ENCODE data around the gene ZMYND12.
A peak's percentile ranks its signal among the peaks of the same experiment; 100 is the strongest.
"Not testable (repeated sequence)": the region's sequence is repeated elsewhere in the genome, so short reads cannot be mapped to it uniquely, and the experiment has no call there.

Gene ZMYND12, protein sequence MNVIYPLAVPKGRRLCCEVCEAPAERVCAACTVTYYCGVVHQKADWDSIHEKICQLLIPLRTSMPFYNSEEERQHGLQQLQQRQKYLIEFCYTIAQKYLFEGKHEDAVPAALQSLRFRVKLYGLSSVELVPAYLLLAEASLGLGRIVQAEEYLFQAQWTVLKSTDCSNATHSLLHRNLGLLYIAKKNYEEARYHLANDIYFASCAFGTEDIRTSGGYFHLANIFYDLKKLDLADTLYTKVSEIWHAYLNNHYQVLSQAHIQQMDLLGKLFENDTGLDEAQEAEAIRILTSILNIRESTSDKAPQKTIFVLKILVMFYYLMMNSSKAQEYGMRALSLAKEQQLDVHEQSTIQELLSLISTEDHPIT
- total RNA-seq: 0.71 to 2.9 (median 1.8) reads per million in 17 experiments

DNA sequence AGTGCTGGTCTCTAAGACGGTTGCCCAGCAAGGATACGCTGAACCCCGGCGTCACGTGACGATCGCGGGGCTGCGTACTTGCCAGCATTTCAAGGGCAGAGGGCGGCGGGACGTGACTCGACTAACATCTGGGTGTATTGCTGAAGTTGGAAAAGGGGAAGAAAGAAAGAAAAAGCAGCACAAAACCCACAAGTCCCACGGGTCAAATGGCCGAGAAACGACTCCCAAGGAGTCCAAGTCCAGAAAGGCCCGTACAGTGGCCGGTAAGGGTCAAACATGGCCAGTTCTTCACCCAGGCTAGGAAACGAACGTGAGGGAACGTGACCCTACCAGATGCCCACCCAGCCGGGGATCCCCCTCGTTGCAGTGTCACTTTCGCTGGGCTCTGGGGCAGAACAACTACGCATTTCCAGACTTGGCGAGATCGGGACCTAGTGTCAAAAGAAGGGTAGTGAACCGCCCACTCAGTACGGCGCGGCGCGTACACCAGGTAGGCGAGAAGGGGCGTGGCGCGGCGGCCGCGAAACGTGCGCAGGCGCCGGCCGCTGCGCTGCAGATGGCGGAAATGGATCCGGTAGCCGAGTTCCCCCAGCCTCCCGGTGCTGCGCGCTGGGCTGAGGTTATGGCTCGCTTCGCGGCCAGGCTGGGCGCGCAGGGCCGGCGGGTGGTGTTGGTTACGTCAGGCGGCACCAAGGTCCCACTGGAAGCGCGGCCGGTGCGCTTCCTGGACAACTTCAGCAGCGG, at the start of gene ZMYND12, which contains the start of gene PPCS:
TSS of gene ZMYND12 (minus strand) at position 13 of the 744 bp plus-strand sequence. CDS start 25 bp downstream, outside the sequence.
TSS of gene PPCS (plus strand) at position 534 of the 744 bp plus-strand sequence. CDS start at position 557, 23 bp downstream.
- peak; percentile 93 to 96 (median 95) for DNase-seq

DNA sequence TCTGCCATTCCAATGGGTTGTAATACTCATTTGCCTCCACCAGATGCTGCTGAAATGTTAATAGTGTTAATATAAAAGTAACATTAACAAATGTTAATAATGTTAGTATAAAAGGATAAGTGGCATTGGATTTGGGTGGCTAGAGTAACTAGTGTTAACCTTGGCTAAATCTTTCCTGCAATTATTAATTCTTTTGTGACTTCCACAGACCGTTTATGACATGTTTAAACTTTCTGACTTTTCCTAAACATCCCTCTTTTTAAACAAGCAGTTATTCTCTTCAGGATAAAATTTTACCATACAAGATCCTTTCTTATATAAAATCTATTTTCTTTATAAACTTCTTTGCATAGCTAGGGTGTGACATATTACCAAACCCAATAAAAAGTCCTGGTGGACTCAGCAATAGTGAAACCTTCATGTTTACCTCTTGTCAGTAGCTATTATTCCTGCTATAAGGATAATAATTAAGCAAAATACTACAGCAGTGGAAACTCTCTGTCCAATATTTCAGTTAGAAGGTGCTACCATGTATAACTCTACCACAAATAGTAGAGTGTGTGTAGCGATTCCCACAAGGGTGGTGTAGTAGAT, 48.8 kb upstream of the ZMYND12 start:
- DNase-seq: no peak

DNA sequence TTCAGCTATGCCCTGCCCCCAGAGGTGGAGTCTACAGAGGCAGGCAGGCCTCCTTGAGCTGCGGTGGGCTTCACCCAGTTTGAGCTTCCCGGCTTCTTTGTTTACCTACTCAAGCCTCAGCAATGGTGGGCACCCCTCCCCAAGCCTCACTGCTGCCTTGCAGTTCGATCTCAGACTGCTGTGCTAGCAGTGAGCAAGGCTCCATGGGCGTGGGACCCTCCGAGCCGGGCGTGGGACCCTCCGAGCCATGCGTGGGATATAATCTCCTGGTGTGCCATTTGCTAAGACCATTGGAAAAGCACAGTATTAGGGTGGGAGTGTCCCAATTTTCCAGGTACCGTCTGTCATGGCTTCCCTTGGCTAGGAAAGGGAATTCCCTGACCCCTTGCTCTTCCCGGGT, 46.2 kb upstream of the ZMYND12 start:
- not testable (repeated sequence) for DNase-seq

DNA sequence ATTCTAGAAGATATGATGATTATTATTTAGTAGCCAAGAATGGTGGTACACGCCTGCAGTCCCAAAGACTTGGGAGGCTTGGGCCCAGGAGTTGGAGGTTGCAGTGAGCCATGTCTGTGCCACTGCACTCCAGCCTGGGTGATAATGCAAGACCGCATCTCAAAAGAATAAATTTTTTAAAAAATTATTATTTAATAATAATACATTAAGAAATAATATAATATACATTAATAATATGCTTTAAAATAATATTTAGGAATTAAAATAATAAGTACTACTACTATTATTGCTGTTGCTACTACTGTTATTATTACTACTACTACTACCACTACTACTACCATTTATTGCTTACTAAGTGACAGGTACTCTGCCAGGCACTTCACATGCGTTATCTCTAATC, 34.4 kb upstream of the ZMYND12 start:
- no peak for DNase-seq

DNA sequence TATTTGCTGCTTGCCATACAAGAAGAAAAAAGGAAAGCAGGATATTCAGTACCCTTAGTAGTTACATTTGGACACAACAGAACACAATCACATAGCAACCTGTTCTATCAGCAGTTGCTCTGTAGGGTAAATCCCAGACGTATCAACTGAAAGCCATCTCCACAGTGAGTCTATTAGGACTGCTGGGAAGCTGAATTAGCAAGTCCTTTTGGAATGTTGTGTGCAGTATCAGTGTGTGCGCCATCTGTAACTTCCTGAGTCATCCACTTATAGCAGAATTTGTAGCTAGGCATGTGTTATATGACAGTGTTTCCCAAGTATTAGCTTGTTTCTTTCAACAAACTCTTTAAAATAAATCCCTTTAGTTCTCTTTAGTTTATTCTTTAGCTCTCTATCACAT, 28.6 kb upstream of the ZMYND12 start:
- DNase-seq: no peak

DNA sequence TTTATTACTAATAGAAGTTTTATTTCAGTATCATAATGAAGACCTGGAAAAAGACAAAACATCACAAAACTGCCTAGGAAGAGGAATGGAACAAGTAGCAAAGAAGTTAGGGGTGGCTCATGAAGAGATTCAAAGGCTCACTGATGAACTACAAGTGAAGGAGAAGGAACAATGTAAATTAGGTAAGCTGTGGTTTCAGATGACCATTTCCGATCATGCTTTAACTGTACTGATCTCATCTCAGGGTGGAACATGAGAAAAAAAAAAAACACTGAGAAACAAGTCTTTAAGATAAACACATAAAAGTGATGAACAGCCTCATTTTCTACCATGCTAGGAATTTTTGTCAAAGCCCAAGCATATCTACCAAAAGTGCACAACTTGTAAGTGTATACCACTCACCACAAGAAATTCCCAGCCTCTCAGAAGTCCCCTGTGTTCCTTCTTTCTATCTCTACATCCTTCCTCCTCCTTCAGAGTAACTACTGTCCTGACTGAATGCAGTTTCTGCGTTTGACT, 26.9 kb upstream of the ZMYND12 start:
- DNase-seq: no peak

DNA sequence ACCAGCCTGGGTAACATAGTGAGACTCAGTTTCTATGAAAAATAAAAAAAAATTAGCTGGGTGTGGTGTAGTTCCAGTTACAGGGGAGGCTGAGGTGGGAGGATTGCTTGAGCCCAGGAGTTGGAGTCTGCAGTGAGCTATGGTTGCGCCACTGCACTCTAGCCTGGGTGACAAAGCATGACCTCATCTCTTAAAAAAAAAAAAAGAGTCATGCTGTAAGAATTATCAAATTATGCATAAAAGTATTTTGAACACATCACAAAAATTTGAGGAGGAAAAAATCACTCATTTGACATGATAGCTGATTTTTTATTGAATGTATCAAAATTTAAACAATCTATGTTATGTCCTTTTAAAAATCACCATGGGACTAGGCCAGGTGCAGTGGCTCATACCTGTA, 25.1 kb upstream of the ZMYND12 start:
- DNase-seq: peak in 1 of 4 experiments; percentile 23

DNA sequence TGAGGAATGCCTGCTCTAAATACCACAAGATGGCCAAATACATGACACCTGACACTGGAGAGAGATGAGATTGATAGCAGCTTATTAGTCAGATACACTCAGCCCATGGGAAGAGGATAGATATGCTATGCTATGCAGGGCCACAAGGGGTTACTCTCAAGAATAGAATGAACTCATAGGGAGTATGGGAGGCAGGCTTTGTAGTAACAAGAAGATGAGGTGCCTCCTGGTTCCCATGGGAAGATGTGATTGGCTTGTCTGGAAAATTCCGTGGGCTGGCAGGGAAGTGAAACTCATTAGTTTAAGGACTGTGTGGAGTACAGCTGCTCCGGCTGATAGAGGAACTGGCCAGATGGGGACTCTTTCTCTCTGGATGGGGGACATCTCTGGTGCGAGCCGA, 23.8 kb upstream of the ZMYND12 start:
- peak; percentile 67 to 82 (median 72) for DNase-seq

DNA sequence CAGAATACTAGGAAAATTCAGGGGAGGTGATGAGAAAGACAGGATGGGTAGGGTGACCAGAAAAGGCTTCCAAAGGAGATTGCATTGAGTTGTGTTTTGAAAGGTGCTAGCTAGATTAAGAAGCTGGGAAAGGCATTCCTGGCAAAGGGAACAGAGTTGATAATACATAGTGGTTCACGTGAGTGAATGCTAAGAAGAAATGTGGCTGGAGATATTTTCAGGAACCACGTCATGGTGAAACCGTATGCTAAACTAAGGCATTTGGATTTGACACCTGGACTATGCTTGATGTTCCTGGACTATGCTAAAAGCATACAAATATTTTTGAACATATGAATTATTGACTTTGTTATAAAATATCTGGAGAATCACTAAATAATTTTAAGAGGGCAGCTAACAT, 22.0 kb upstream of the ZMYND12 start:
- no peak for DNase-seq

DNA sequence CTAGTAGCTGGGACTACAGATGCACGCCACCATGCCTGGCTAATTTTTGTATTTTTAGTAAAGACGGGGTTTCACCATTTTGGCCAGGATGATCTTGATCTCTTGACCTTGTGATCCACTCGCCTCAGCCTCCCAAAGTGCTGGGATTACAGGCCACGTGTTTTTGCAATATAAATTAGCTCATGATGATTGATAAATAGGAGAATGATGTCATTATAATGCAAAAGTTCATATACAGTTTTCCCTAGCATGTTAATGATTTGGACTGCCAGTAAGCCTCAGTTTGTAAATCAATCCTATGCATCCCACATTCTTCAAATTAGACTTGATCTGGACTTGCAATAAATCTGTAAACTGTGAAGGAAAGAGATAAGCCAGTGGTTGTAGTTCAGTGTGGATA, 21.5 kb upstream of the ZMYND12 start:
- not testable (repeated sequence) for DNase-seq

DNA sequence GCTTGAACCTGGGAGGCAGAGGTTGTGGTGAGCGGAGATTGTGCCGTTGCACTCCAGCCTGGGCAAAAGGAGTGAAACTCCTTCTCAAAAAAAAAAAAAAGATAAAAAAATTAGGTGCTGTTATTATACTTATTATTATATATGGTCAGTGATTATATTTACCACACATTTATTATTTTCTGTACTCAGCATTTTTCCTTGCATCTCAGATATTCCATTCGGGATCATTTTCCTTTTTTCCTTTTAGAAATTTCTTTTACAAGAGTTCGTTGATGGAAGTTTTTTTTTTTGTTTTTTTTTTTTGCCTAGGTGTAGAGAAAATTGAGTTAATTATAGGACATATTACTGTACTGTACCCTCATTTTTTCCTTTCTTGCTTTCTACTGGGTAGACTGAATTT, 20.8 kb upstream of the ZMYND12 start:
- no peak for DNase-seq

DNA sequence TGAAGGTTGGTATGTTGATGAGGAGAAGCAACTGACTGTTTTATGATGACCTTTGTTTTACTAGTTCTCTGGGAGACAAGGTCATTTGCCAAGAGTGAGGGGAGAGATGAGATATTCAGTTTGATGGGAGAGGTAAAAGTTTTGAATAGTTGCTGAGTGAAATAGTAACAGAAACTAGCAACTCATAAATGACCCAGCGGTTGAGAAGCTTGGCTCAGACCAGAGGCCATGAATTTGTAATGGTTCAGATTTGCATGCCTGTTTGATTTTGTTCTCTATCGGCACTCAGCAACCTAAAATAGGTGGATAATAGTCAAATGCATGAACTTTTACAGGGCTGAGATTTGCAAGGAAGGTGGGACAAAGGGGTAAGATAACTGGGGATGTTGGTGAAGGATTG, 13.9 kb upstream of the ZMYND12 start:
- DNase-seq: no peak

DNA sequence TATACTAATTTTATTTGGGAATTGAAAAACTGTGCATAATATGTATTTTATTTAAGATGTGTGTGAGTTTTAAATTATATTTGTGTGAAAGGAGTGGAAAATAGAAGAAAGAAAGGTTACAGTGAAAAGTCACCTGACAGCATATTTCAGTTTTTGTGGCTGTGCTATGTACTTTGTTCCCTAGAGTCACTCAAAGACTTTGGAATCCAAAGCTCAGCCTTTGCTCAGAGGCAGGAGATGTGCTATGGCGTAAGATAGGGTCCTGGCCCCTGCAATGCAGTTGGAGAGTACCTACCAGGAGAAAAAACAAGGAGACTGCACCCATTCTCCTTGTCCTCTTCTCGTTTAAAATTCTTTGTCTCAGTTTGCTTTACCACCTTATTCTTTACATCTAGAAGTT, 10.2 kb upstream of the ZMYND12 start:
- DNase-seq: no peak

DNA sequence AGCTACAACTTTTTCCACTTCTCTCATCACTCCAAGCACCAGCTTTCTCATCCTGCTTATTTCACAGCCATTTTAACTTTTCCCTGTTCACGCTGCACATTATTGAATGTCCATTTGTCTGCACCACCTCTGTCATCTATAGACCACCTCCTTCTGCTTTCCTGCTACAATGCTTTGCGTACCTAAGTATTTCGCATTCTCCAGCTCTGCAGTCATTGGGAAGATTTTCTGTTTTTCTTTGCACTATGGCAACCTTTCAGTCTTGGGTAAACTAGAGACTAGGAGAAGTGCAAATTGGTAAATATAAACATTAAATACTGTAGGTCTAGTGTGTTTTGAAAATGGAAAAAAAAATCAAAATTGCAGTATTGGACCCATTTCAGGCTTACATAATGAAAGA, 8.1 kb upstream of the ZMYND12 start:
- no peak for DNase-seq

DNA sequence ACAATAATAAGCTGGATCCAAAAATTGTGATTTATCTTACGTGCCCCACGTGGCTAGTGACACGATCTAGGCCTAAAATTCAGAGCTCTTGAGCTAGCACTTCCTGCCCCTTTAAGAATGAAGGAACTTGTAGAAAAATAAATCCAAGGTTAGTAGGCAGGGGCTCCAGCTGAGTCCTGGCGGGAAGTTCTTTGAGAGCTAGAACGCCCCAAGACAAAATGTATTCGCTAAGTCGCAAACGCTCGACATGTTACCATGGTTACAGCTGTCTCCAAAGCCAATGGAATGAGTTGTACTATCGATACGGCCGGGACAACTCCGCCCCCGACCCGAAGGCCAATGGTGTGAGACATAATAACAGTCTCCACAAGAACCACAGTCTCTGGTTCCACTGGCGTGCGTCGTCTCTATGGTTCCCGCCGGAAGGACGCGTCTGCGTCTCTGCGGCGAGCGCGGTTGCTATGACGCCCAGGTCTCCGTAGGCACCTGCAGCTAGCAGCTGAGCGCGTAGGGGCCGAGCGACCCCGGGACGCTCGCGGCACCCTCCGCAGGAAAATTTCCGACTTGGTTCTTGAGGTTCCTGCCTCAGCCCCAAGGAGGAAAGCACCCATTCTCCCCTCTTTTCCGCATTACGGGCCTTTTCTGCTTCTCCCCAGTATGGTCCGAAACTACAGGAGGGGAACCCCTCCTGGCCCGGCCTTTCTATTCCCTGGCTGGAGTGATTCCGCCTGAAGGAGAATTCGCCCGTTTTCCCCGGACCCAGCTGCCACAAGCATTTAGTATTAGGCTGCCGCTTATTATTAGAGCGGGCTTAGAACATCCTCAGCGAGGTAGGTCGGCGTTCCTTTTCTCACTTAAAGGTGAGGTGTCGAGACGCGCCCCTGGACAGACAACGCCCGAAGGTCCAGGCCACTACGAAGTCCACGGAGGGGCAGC, 7.3 kb upstream of the ZMYND12 start, which contains the start of gene CCDC30:
TSS of gene CCDC30 (plus strand) at position 459 of the 936 bp plus-strand sequence. CDS start 17,266 bp downstream, outside the sequence.
- peak; percentile 96 to 98 (median 98) for DNase-seq

DNA sequence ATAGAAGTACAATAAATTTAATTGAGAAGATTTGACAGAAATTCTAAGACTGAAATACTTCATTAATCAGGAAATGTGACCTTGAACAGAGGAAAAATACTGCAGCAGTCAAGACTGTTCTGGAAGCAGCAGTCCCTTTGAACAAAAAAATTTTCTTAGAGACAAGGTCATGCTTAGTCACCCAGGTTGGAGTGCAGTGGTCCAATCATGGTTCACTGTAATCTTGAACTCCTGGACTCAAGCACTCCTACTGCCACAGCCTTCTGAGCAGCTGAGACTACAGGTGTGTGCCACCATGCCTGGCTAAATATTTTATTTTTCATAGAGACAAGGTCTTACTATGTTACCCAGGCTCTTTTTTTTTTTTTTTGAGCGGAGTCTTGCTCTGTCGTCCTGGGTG, 5.4 kb upstream of the ZMYND12 start:
- DNase-seq: no peak

DNA sequence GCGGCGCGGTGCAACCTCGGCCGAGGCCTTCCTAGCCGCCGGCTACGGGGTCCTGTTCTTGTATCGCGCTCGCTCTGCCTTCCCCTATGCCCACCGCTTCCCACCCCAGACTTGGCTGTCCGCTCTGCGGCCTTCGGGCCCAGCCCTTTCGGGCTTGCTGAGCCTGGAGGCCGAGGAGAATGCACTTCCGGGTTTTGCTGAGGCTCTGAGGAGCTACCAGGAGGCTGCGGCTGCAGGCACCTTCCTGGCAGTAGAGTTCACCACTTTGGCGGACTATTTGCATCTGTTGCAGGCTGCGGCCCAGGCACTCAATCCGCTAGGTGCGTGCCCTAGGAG, 900 bp upstream of the ZMYND12 start:
- DNase-seq: peak; percentile 65 to 84 (median 80)

DNA sequence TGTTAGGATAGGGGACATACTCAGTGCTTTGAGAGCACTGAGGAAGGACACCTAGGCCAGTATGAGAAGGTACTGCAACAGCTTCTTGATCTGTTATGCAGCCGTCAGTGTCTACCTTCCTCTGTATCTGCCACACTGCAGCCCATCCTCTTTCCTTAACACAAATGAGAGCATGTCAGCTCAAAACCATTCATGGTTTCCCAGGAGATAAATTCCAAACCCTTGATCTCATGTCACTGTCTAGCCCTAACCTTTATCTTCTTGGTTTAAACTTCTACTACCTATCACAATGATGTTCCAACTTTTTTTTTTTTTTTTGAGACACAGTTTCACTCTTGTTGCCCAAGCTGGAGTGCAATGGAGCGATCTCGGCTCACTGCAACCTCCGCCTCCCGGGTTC, 1.4 kb downstream of the ZMYND12 start:
- no peak for DNase-seq

DNA sequence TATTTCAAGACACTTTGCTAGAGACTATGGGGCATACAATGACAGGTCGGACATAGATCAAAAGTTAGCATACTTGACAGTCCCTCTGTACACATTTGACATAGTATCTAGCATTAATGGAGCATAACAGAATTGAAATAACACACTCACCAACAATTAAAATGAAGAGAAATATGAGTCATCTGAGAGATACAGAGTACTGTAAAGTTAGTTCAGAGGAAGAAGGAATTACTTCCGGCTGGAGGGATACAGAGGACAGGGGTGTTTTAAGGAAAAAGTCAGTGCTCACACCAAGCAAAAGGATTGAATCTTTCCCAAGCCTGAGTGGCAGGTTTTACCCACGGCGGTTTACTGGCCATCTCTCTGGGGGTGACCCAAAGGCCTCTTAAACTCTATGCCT, 2.4 kb downstream of the ZMYND12 start:
- no peak for DNase-seq

DNA sequence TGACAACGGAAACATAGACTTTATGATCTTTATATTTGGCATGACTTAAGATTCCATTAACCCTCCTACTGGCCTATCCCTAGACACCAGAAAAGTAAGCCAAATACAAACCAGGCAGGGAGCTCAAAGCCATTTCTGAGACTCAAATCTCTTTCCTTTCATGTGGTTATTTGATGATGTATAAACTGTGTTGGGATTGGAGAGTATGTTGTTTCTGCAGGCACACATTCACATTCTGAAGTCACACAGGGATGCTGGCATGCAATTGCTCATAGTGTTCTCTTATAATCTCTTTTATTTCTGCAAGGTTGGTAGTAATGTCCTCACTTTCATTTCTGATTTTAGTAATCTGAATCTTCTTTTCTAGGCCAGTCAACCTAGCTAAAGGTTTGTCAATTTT, 5.8 kb downstream of the ZMYND12 start:
- DNase-seq: no peak

DNA sequence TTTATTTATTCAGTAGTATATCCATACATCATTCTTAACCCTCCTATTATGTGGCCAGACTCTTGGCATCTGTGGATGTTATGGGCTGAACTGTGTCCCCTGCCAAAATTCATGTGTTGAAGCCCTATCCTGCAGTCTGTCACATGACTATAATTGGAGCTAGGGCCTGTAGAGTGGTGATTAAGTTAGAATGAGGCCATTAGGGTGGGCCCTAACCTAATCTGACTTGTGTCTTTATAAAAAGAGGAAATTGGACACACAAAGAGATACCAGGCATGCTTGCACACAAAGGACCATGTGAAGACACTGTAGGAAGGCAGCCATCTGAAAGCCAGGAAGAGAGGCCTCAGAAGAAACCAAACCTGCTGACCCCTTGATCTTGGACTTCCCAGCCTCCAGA, 6.6 kb downstream of the ZMYND12 start:
- DNase-seq: no peak

DNA sequence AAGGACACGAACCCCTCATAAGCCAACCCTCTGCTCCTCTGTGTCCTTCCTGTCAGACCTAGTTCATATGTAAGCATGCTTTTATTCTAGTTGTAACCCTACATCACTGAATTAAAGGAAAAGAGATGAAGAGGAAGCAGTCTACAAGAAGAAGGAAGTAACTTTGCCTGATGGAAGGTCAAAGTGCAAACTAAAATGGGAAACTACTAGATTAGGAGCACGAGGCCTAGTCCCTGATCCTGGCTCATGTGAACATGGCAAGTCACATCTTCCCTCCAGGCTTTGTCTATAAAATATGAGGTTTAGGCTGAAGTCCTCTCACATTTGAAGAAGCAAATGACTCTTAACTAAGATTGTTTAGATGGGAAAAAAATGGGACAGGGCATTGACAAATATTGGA, 13.2 kb downstream of the ZMYND12 start:
- DNase-seq: peak; percentile 31 to 78 (median 65)
